ENCODE results near the gene VGF.

The VGF gene

DNA sequence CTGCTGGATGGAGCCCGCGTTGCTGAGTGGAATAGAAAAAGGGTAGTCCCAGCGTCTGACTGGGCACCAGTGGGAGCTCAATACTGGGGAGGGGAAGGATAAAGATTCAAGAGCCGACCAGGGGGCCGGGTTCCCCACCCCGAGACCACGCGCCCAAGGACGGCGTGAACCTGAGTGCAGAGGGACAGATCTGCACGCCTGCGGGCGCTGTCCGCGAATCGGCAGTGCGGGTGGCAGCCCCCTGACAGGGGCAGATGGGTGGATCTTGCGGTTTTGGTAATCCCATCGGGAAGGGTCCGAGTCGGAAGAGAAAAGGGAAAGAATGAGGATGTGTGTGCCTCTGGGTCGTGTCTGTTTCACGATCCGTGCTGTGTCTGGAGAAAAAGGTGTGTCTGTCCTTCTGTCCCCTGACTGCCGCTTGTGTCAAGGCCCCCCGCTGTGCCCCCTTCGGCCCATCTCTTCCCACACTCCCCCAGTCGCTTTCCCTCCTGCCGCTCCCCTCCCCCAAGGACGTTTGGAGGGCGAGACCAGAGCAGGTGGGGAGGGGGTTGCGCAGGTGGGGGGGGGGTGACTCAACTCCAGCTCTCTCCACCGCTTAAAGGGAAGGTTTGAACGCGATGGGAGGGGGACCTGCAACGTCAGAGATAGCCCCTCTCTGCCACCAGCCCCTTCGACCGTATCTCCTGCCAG lies 734 bp upstream of the VGF start:
- DNase-seq, result peak; percentile 33

DNA sequence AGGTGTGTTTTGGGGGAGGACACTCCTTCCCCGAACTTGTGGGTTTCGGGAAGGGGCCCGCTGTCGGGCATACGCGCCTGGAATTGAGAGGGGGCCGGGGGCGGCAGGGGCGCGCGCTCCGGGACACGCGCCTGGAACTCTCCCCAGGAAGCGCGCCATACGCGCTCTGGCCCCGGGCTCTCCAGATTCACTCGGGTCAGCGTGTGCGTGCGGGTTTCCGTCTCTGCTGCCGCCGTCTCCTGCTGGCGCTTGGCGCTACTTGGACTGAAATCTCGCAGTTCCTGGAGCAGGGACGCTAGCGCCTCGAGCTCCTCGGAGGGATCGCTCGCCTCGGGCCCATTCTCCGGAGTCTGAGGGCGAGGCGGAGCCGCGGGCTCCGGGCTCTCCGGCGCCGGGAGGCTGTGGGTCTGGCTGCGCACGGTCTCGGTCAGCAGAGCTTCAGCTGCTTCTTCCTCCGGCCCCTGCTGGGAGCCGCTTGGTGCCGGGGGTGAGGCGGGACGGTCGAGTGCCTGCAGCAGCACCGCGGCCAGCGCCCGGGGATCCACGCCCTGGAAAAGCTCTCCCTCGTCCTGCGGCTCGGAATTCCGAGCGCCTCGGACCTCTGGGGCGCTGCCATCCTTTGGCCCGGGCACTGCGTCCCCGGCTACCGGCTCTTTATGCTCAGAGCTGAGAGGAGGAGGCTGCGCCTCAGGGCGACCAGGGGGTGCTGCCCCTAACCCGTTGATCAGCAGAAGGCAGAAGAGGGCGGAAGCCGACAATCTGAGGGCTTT lies 1.1 kb downstream of the VGF start:
- peak; percentile 14 for DNase-seq

DNA sequence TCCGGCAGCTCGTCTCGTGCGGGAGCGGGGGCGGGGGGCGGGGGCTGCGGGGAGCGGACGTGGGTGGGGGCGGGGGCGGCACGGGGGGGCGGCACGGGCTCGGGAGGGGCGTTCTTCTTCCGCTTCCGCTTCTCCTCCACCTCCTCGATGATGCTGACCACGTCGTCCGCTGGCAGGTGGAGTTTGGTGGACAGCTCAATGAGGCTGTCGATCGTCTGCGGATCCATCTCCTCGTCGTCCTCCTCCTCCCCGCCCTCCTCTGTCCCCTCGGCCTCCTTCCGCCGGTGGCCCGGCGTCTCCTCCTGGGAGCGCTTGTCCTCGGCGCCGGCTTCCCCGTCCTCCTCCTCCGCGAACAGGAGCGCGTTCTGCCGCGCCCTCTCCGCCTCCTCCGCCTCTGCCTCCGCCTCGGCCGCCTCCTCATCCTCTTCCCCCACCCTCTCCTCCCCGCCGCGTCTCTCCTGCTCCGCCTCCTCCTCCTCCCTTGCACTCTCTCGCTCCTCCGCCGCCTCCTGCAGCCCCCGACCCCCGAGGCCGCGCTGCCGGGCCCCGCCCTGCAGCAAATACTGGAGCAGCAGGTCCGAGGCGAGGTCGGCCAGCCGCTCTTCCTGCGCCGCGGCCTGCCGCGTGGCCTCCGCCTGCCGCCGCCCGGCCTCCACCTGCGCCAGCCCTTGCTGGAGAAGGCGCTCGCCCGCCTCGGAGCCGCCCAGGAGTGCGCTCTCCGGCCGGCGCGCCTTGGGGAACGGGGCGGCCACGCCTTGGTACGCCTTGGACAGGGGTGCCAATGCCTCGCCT lies 1.9 kb downstream of the VGF start:
- peak; percentile 60 for DNase-seq

DNA sequence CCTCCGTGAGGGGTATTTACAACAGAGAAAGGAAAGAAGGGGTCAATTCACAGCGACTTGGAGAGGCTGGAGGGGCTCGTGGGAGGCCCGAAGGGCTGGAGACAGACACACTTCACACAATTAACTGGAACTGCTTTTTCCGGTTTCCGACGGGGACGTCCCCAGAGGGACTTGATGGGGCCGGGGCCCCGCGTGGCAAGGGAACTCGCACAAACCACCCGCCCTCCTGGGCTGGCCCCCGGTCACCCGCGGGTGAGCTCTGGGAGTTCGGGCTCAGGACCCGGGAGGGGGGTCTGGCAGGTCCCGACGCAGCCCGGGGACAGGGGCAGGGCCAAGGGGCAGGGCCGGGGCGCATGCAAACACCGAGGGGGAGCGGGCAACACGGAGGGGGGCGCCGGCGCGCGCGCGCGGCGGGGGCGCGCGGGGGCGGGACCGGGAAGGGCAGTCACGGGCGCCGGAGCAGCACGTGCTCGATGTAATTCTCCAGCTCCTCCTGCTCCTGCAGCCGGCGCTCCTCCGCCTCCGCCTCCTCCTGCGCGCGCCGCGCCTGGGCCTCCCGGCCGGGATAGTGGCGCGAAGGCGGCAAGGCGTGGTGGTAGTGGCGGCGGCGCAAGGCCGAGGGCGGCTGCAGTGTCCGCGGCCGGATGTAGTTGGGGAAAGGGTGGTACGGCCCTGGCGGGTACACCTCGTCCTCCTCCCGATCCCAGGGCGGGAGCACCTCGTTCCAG lies 2.7 kb downstream of the VGF start:
- DNase-seq, result peak; percentile 66

DNA sequence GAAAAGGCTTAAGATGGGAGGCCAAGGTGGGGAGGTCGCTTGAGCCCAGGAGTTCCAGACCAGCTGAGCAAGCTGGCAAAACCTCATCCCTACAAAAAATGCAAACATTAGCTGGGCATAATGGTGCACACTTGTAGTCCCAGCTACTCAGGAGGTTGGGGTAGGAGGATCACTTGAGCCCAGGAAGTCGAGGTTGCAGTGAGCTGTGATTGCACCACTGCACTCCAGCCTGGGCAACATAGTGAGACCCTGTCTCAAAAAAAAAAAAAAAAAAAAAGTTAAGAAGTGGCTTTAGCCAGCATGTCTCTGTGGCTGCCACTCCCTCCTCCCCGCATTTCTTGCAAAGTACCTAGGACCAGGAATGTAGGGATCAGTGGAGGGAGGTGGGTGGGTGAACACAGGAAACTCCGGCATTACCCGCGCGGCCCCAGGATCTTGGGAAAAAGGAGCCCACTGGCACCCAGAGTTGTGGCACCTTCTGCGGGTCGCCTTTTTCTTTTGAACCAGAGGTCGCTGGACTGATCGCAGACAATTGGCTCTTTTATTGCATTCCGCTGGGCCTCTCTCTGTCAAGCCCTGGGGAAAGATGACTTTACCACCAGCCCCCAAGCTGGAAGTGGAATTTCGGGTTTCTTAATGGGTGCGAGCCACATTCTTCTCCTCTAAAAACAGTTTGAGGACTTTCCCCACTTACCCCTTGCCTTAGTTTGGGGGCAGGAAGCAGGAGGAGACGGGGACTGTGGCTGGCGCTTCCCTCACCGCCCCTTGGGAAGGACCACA lies 3.5 kb downstream of the VGF start:
- no peak for DNase-seq

DNA sequence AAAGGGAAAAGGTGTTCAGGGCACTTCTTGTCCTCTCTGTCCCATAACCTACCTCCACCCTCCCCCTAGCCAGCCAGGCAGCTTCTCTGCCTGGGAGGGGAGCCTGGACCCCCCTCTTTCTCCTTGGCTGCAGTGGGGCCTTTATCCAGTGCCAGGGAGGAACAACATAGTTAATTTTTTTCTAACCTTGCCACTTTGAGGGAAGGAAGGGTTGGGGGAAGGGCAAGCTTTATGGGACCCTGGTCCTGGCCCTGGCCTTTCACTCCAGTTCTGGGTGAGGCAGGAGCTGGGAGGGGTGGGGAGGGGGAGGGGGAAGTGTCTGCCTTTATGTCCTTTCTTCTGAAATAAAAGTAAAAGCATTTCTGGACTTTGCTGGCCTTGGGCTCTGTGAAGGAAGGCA lies 4.5 kb downstream of the VGF start:
- DNase-seq, result no peak

DNA sequence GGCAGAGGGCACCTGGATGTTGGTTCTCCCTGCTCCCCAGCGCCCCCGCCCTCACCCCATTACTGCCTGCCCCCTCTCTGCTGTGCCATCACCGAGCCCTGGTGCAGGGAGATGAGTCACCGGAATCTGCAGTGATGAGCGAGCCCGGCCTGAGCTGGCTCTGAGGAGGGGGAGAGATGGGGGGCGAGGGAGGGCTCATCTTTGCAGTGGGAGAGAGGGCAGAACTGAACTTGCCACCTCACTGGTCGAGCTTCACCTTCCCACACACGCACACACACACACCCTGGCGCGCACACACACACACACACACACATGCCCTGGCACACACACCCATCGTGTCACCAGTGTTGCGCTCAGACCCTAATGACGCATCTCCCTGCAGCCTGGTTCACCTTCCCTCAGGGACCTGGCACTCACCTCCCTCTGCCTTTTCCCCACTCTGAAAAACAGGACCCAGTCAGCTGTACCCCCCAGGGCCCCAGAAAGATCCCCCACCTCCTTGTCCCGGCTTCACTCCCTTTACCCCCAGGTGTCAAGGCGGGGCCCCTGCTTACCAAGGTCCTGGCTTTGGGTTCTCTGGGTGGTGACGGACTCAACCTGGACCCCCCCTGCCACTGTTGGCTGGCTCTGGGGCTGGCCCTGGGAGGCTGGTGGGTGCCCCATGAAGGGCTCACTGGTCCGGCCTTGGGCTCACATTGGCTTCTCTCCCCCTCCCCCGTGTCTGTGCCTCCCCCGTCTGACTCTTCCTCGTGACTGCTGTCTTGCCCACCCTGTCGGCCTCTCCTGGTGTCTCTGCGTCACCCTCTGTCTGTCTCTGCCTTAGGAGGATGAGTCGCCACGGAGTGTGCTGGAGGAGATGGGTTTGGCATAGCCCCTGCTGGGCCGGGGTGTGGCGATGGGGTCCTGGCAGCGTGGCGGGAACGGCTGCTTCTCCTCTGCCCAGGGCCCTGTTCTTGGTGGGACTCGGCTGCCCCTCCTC lies 5.4 kb downstream of the VGF start:
- no peak for DNase-seq

DNA sequence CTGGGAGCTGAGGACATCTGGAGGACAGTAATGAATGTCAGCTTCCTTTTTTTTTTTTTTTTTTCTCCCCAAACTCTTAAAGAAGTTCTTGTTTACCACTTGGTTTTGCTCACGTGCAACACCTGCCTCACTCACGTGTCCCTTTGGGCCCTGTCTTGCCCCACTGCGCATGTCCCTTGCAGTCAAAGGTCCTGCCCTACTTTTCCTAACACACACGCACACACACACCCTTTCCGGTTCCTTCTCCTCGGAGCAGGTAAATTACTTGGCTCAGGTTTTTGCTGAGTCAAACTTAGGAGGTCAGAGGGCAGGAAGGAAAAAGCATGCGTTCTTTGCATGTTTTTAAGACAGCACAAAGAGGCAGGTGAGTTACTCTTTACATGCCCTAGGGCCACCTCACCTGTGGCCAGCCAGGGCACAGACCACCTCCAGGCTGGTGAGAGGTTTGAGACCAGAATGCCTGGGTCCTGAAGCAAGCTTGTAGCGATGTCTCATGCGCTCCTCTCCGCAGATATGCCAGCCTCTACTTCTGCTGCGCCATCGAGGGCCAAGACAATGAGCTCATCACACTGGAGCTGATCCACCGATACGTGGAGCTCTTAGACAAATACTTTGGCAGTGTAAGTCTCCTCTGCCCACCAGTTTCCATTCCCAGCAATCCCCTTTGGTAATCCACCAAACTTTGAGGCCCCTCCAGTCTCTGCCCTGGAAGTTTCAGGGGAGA lies 8.3 kb downstream of the VGF start:
- DNase-seq, result no peak

DNA sequence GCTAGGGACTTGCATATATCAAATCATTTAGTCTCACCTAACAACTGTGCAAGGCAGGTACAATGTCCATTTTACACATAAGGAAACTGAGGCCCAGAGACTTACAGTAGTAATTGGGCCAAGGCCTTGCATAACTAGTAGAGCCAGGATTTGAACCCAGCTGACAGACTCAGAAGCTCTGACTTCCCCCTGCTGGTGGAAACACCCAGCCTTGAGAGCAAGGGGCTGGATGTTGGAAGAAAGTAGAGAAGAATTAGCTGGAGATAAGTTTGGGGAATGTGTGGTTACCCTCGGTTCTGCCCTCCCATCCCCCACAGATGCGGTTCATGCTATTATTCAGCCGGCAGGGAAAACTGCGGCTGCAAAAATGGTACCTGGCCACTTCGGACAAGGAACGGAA lies 9.1 kb downstream of the VGF start:
- DNase-seq, result no peak

DNA sequence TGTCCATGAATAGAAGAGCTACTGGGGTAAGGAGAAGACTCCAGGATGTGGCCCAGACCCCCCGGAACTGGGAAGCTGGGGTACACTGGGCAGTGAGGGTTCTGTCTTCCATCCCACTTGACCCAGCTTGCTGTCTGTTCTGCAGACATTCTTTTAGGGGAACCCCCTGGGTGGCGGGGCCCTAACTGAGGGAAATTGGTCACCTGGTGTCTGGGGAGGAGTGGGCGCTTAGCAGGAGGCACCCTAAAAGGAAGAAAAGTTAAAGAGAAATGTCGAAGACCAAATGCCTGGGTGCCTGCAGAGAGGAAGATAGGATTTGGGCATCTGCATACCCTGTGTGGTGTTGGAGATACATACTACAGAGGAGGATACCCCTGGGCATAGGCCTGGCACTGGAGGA lies 10.1 kb downstream of the VGF start:
- DNase-seq, result no peak

DNA sequence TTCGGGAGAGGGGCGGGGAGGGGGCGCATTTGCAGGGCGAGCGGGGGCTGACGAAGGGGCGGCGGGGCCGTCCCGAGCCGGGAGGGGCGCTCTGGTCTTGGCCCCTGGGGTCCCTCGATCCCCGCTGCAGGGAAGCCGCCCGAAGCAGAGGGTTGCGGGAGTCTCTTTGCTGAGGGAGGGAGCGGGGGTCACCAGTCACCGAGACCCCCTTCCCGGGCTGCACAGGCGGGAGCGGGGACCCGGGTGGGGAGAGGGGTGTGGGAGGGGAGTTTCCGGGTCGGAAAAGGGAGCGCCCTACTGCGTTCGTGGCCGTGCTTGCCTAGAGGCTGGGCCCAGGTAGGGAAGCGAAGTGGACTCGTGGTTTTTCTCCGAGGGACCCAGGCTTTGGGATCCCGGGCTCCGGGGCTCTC lies 10.7 kb downstream of the VGF start:
- DNase-seq, result peak; percentile 19

DNA sequence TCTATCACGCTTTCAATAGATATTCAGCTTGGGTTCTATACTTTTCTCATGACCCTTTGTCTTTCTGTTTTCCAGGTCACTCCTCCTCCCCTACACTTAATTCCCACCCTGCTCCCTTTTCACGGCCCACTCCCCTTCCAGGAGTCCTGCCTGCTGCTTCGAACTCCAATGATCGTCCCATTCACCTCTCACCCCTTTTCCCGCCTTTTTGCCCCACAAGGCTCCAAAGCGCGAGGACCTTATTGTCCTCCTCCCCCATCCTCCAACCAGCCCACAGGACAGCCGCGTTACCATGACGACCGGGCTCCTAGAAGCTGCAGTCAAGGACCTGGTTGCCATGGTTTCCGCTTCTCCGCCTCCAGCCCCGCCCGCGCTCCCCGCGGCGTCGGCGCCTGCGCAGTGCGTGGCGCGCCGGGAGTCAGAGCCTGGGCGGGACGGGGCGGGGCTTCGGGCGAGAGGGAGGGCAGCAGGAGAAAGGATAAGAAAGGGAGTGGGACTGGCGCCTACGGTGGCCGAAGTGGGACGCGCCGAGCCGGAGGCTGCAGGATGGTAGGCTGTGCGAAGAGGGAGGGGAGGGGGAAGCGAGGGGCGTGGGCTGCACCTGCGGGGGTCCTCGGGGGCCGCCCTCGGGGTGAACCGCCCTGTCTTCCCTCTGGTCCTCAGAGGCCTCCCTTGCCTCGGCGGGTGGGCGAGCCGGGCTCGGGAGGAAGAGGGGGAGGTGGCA lies 11.2 kb downstream of the VGF start, which contains the start of gene AP1S1:
TSS of gene AP1S1 (plus strand) at position 508 of the 724 bp plus-strand sequence. CDS start at position 547, 39 bp downstream.
- peak; percentile 95 for DNase-seq

DNA sequence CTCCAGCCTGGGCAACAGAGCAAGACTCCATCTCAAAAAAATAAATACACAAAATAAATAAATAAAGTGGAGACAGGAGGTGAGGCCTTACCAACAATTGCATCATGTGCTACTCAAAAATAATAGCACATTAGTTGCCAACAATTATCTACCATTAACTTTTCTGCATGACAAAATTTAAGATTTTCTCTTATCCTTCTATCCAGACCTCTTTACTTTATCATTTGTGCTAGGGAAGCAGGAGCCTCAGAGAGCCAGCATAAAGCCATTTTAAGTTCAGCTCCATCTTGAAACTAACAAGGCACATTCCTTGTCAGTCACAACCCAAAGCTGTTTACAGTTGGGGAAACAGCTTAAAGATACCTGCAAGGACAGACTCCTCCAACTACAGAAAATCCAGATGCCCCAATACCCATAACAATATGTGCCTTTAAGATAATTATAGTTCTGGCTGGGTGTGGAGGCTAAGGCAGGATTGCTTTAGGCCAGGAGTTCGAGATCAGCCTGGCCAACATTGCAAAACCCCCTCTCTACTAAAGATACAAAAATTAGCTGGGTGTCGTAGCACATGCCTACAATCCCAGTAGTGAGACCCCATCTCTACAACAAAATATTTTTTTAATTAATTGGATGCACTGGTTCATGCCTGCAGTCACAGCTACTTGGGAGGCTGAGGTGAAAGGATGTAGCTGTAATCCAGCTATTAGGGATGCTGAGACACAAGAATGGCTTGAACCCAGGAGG lies 13.3 kb downstream of the VGF start:
- DNase-seq, result no peak

DNA sequence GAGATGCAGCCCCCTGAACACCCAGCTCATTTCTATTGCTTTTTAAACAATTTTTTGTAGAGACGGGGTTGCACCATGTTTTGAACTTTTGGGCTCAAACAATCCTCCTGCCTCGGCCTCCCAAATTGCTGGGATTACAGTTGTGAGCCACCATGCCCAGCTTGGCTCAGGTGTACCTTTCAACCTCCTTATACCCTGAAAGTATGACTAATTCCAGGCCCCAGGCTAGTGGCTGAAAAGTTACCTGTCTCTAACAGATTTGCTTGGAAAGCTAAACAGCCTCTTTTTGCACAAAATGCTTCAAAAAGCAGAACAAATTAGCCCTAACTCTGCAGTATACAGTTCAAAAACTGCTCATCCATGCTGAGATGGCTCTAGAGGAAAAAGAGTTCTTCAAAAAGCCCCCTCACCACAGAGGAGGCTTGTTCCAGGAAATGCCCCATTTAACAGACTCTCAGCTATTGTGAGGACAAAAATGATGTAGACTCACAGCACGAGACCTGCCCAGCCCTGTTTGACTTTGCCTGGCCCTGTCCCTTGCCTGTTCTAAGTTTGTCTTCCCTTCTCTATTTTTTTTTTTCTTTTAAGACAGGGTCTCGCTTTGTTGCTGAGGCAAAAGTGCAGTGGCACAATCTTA lies 24.5 kb downstream of the VGF start:
- no peak for DNase-seq

DNA sequence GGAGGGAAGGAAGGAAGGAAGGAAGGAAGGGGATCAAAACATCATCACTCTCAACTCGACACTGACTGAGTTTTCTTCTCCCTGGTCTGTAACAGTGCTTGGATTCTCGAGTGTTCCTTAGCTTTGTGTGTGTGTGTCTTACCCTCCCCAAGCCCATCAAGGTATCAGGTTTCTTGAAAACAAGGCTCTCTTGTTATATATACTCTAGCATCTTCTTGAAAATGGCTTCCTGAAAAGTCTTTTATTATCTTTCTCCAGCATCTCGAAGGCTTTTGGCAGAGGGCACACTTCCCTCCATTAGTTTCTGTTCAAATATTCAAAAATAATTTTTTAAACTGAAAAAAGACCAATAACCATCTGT lies 25.1 kb downstream of the VGF start:
- peak; percentile 23 for DNase-seq

DNA sequence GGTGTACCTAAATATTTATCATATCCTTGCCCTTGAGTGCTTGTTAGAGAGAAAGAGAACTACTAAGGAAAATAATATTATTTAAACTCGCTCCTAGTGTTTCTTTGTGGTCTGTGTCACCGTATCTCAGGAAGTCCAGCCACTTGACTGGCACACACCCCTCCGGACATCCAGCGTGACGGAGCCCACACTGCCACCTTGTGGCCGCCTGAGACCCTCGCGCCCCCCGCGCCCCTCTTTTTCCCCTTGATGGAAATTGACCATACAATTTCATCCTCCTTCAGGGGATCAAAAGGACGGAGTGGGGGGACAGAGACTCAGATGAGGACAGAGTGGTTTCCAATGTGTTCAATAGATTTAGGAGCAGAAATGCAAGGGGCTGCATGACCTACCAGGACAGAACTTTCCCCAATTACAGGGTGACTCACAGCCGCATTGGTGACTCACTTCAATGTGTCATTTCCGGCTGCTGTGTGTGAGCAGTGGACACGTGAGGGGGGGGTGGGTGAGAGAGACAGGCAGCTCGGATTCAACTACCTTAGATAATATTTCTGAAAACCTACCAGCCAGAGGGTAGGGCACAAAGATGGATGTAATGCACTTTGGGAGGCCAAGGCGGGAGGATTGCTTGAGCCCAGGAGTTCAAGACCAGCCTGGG lies 27.0 kb downstream of the VGF start:
- peak; percentile 44 for DNase-seq

DNA sequence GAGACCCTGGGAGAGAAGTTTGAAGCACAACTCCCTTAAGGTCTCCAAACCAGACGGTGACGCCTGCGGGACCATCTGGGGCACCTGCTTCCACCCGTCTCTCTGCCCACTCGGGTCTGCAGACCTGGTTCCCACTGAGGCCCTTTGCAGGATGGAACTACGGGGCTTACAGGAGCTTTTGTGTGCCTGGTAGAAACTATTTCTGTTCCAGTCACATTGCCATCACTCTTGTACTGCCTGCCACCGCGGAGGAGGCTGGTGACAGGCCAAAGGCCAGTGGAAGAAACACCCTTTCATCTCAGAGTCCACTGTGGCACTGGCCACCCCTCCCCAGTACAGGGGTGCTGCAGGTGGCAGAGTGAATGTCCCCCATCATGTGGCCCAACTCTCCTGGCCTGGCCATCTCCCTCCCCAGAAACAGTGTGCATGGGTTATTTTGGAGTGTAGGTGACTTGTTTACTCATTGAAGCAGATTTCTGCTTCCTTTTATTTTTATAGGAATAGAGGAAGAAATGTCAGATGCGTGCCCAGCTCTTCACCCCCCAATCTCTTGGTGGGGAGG lies 27.6 kb downstream of the VGF start:
- DNase-seq, result no peak
